Heart right ventricle (tissue), 16 donors: ENCODE data around the gene RPS24. TPM values are rescaled to one million over a fixed set of nuclear protein-coding genes. Genes with fewer than 3 reads are reported as not detected.

Experiments
- ATAC-seq, 8 donors: fragments of 200-7000 bp; cut with Tn5 transposase; one replicate each; pipeline ENCODE4 v1.9.1; 2020; ENCODE audit warnings: mild to moderate bottlenecking in 8 of 8, moderate library complexity in 8 of 8, moderate number of reproducible peaks in 1 of 8
- DNase-seq, 2 donors: peaks; one replicate each; pipeline ENCODE4 v3.0.0-alpha.2; 2020
- H3K27ac ChIP-seq, 10 donors: fragments of 200-600 bp; sonication (generic) in 2 of 10; one replicate each; pipeline versions ENCODE4 v1.5.0 to v1.8.0; 2020 to 2022; ENCODE audit warnings: mild to moderate bottlenecking in 3 of 10
- H3K27me3 ChIP-seq, 7 donors: fragments of 200-600 bp; one replicate each; pipeline ENCODE4 v1.8.0; 2021 to 2022; ENCODE audit warnings: mild to moderate bottlenecking in 2 of 7
- H3K36me3 ChIP-seq, 9 donors: fragments of 200-600 bp; sonication (generic) in 1 of 9; one replicate each; pipeline versions ENCODE4 v1.5.0 to v1.8.0; 2020 to 2022; ENCODE audit warnings: mild to moderate bottlenecking in 2 of 9
- H3K4me1 ChIP-seq, 9 donors: fragments of 200-600 bp; sonication (generic) in 1 of 9; one replicate each; pipeline versions ENCODE4 v1.5.0 to v1.8.0; 2020 to 2022; ENCODE audit warnings: mild to moderate bottlenecking in 4 of 9
- H3K4me3 ChIP-seq, 10 donors: fragments of 200-600 bp; sonication (generic) in 2 of 10; one replicate each; pipeline versions ENCODE4 v1.5.0 to v1.8.0; 2020 to 2022; ENCODE audit warnings: mild to moderate bottlenecking in 7 of 10, moderate library complexity in 2 of 10
- H3K9me3 ChIP-seq, 11 donors: fragments of 200-600 bp in 10 of 11; sonication (generic) in 2 of 11; one replicate each; pipeline versions ENCODE4 v1.5.0 to v1.8.0; 2013 to 2022; ENCODE audit warnings: mild to moderate bottlenecking in 2 of 11, control low read depth in 1 of 11, moderate library complexity in 1 of 11
- CTCF ChIP-seq, 9 donors: fragments of 200-600 bp; sonication (generic) in 2 of 9; IDR thresholded peaks; one replicate each; pipeline versions ENCODE4 v1.5.0 to v1.8.0; 2021 to 2022; ENCODE audit warnings: antibody characterized with exemption in 9 of 9, mild to moderate bottlenecking in 5 of 9, moderate library complexity in 1 of 9
- WGBS, 2 donors: extraction: QIAGEN DNeasy Blood & Tissue Kit; methylation state at CpG; one replicate each; pipeline ENCODE4 v1.1.7; 2013; ENCODE audit warnings: inconsistent platforms in 1 of 2; 5-methylcytosine and 5-hydroxymethylcytosine counted together
- intact Hi-C, 10 donors: fragments of 100-400 bp; cut with DNase I; formaldehyde crosslinking; loops; one replicate each; pipeline versions ENCODE4 v1.11.1 to v1.14.2; 2022
- polyA plus RNA-seq, 2 donors: library from polyadenylated mRNA; stranded (reverse); fragments of 200-250 nt; gene quantifications; one replicate each; pipeline ENCODE4 v1.2.3, GENCODE V29; 2013
- total RNA-seq, 10 donors: library from RNA; stranded (reverse); fragmentation: NEBNext Ultra II Directional in 3 of 10; extraction: Animal tissue kit (Norgen Biotek cat#: 25700) in 3 of 10; gene quantifications; one replicate each; pipeline versions ENCODE4 v1.2.1 to v1.2.4, GENCODE V29; 2021 to 2023
- donor health status: Arrhythmogenic right ventricular cardiomyopathy.
- donor health status: ischemic (EF 13 %, LVEDD 7.1; RV severe dilation, severe dysfunction).
- donor health status: healthy with polysubstance abuse.
- donor health status: DM: no; HTN: yes; CAD: no.
- donor health status: DM: no; HTN: no; CAD: no.
- donor health status: ischemic (EF 25% LVEDD 6.9; RV normal size, moderate dysfunction).
- donor health status: ischemic (EF 25% LVEDD 5.7; RV mildly dilated, moderate dysfunction).
- donor health status: healthy.
- donor health status: DM: yes; HTN: yes; CAD: no.
- donor health status: Ischemic cardiomyopathy.
- donor health status: ischemic (EF 35%, LVEDD 5.7; RV mildly dilated, moderate dysfunction).
- donor health status: nonischemic (EF 11% LVEDD 7.7; RV severe dilation, severe dysfunction).
- donor health status: DM: yes; HTN: yes; CAD: no.
- donor health status: PGD.
- donor health status: ischemic (EF 29% LVEDD 5.4; RV normal size, mild dysfunction).
- donor health status: nonischemic (EF 23%, LVEDD 6.1; RV moderate dilation, normal function).

RPS24 gene
- total and polyA plus RNA-seq, 12 donors: 568 to 4,355 (median 813) TPM

DNA sequence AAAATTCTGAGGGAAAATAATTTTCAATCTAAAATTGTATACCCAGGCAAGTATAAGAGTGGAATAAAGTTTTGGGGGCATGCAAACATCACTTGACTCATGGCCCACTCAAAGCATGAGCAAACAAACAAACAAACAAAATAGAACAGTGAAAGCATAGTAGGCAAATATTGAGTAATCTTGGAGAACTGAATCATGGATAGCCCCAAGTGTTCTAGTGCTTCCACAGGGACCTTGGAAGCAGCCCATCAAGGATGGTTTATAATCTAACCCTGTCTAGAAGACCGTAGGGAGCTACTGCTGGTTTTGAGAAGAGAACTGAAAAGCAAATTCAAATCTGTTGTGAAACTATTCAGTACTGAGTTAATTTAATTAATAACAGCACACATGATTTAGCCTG lies 26.5 kb upstream of the RPS24 start:
- Histone ChIP-seq H3K36me3 (peaks cover 0 to 100% (median 64%) of the 10 kb centered on the region in 9 donors), H3K27me3 (no peaks in the 10 kb centered on the region), H3K4me1 (no peaks in the 10 kb centered on the region), H3K27ac (no peak overlapping the region), H3K4me3 (no peak overlapping the region), H3K9me3 (no peaks in the 10 kb centered on the region)
- 81 to 92% methylated on average over 1 of the region's 1 CpG for WGBS, 2 donors
- ATAC-seq (no peak), DNase-seq (no peak)
- TF ChIP-seq CTCF (IDR thresholded peaks at IDR 0.05): no peak
- intact Hi-C loops: loop anchor here in 1 of 10 donors (5.0 kb wide), 1 partner anchor 160 kb away; no protein-coding TSS in a partner anchor

DNA sequence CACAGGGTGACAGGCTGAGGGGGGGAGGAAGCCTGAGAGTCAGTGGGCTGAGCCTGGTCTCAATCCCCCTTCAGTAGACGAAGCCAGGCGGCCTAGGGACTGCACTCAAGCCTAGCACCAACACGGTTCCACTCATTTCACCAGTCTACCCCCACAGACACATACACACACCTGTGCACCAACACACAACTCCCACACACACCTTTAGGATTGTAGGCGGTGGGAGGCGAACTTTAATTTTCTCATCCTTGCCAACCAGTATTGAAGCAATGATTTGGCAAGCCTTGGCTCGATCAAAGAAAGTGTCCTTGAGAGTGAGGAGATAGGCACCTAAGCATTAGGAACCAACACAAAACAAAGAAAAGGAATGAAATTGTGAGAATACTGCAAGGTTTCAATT lies 24.0 kb upstream of the RPS24 start:
- no peak for ATAC-seq
- TF ChIP-seq CTCF (IDR thresholded peaks at IDR 0.05): no peak
- H3K9me3 ChIP-seq: no peaks in the 10 kb centered on the region
- WGBS, 2 donors: 95 to 97% methylated on average over 6 of the region's 6 CpGs
- no peaks in the 10 kb centered on the region for H3K27me3 ChIP-seq
- H3K4me3 ChIP-seq: no peak overlapping the region
- intact Hi-C loops: loop anchor here in 1 of 10 donors (5.0 kb wide), 1 partner anchor 162 kb away; no protein-coding TSS in a partner anchor
- peaks cover 0 to 100% (median 77%) of the 10 kb centered on the region in 9 donors for H3K36me3 ChIP-seq
- H3K27ac ChIP-seq: no peak overlapping the region
- no peak for DNase-seq
- H3K4me1 ChIP-seq: no peaks in the 10 kb centered on the region

DNA sequence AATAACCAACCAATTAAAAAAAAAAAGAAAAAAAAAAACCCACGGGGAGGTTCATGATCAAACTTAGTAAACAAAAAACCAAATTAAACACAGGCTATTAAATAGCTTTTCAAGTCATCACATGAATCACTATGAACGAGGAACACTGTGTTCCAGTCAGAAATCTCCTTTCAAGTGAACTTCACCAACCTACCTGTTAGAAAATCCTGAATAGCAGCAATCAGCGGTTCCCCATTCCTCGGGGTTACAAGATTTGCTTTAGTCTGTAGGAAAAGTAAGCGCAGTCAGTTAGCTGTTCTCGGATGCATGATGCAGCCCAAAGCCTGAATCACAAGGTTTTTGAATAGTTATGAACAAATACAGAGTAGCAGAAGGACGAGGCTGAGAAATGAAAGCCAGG lies 23.4 kb upstream of the RPS24 start:
- WGBS, 2 donors: 94 to 95% methylated on average over 7 of the region's 7 CpGs
- Histone ChIP-seq H3K9me3 (no peaks in the 10 kb centered on the region), H3K27ac (no peak overlapping the region), H3K4me3 (no peak overlapping the region), H3K27me3 (no peaks in the 10 kb centered on the region), H3K4me1 (no peaks in the 10 kb centered on the region), H3K36me3 (peaks cover 0 to 100% (median 78%) of the 10 kb centered on the region in 9 donors)
- ATAC-seq (no peak), DNase-seq (no peak)
- TF ChIP-seq CTCF (IDR thresholded peaks at IDR 0.05): no peak
- intact Hi-C loops: no loop called here

GRCh38 chr10:78011065-78011464 lies 22.6 kb upstream of the RPS24 start:
- peaks cover 0 to 100% (median 76%) of the 10 kb centered on the region in 9 donors for H3K36me3 ChIP-seq
- H3K27me3 ChIP-seq: no peaks in the 10 kb centered on the region
- TF ChIP-seq CTCF (IDR thresholded peaks at IDR 0.05): no peak
- no peak for DNase-seq
- no peak for ATAC-seq
- H3K4me3 ChIP-seq: no peak overlapping the region
- intact Hi-C loops: no loop called here
- no peaks in the 10 kb centered on the region for H3K4me1 ChIP-seq
- 94% methylated on average over 4 of the region's 4 CpGs for WGBS, 2 donors
- no peak overlapping the region for H3K27ac ChIP-seq
- H3K9me3 ChIP-seq: no peaks in the 10 kb centered on the region
